ENCODE data around the gene SLC35G1.
A peak's percentile ranks its signal among the peaks of the same experiment; 100 is the strongest.

The SLC35G1 gene, protein sequence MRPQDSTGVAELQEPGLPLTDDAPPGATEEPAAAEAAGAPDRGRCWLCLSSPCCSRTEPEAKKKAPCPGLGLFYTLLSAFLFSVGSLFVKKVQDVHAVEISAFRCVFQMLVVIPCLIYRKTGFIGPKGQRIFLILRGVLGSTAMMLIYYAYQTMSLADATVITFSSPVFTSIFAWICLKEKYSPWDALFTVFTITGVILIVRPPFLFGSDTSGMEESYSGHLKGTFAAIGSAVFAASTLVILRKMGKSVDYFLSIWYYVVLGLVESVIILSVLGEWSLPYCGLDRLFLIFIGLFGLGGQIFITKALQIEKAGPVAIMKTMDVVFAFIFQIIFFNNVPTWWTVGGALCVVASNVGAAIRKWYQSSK

GRCh38 chr10:93893646-93894515 lies at the start of gene SLC35G1:
Gene SLC35G1, plus strand, starts transcription at chr10:93893978. Its CDS starts 56 bp downstream, at chr10:93894034.
- DNase-seq, result peak; percentile 26

- DNase-seq, result no peak
Observed at GRCh38 chr10:93844979-93845626, 48.7 kb upstream of the SLC35G1 start.

DNA sequence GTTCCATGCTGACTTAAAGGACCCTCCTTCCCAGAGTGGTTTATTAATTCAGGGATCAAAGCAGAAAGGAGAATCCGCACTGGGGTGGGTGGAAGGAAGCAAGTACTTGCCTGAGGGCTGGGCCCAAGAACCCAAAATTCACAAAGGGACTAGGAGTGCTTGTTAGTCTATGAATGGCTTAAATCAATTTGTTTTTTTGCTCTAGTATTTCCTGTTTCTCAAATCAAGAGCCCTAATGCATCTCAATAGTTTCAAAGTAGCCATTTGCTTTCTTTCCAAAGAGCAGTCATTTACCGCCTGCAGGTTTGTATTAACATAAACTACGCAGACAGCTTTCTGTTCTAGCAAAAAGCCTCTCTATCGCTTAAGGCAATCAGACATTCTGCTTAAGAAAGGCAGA lies 44.2 kb upstream of the SLC35G1 start:
- DNase-seq, result no peak

- no peak for DNase-seq
Observed at GRCh38 chr10:93850031-93851015, 43.5 kb upstream of the SLC35G1 start.

DNA sequence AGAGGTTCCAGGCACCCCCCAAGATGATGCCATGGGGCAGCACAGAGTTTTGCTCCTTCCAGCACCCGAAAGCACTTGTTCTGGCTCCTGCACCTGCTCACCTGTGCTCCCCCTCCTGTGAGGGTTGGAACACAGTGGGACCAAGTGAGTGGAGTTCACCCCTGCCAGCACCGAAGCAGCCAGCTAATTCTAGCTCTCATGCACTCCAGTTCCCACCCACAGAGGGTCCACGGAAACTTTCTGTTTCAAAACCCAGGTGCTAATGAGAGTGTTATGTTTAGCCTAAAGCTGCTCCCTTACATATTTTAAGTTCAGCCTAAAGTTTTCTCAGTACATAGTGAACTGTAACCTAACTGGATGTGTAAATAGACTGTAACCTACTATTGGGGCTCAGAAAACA lies 42.6 kb upstream of the SLC35G1 start:
- no peak for DNase-seq

DNA sequence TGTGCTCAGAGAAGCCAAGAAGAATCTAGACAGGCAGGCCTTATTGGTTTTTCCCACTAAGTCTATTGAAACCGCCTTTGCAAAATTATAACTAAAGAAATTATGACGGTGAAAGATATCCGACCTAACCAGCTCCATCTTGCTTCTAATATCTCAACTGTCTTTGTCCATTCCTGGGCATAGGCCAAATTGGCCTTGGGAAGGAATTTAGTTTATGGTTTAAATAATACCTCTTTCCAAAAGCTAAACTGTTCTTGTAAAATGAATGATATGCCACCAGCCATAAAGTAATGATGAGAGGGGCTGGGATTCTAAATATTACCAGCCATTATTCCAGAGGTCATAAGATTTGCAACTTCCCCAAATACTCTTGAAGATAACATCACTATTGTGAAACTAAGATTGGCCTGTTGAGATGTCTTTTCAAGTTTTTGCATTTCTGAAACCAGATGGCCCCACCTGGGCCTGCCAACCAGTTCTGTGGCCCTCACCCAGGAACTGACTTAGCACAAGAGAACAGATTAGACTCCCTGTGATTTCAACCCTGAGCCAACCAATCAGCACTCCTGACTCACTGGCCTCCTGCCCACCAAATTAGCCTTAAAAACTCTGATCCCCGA lies 41.2 kb upstream of the SLC35G1 start:
- no peak for DNase-seq

GRCh38 chr10:93854975-93855374 lies 38.8 kb upstream of the SLC35G1 start:
- DNase-seq, result no peak

GRCh38 chr10:93856349-93857145 lies 37.2 kb upstream of the SLC35G1 start:
- DNase-seq, result no peak

DNA sequence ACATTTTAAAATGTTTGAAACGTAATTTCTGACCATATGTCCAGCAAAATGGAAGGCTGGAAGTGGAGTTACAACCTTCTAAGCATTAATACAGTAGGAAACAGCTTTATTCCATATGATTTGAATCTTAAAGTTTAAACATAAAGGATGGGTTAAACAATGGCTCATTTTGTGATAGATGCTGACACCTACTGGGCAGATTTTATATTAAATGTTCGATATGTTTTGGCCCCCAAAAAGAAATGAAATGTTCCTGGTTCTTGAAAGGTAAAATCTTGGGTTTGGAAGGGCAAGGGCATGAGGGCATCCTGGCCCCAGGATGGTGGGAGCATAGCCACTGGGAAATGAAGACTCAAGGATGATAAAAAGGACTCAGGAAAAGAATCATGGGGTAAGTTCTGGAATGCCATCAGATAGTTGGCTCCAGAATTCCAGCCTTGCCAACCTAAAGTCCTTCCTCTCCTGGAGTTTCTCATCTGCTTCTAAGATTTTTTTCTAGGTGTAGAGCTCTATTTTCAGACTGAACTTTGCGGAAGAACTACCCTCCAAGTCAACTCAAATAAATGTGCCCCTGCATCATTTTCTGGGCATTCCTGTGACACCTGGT lies 34.6 kb upstream of the SLC35G1 start:
- DNase-seq, result no peak

GRCh38 chr10:93861825-93862224 lies 32.0 kb upstream of the SLC35G1 start:
- DNase-seq, result no peak

- no peak for DNase-seq
Observed at GRCh38 chr10:93865794-93866425, 27.9 kb upstream of the SLC35G1 start.

DNA sequence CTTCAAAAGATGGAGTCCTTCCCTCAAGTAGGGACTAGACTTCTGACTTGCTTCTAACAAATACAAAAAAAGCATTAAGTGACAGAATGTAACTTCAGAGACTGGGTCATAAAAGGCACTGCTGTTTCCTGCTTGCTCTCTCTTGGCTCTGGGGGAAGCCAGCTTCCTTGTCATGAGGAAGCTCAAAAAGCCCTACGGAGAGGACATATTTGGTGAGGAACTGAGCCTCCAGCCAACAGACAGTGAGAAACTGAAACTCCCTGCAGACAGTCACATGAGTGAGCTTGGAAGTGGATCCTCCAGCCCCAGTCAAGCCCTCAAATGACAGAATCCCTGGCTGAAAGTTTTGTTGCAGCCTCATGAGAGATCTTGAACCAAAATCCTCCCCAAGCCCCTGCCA lies 26.3 kb upstream of the SLC35G1 start:
- DNase-seq, result no peak

DNA sequence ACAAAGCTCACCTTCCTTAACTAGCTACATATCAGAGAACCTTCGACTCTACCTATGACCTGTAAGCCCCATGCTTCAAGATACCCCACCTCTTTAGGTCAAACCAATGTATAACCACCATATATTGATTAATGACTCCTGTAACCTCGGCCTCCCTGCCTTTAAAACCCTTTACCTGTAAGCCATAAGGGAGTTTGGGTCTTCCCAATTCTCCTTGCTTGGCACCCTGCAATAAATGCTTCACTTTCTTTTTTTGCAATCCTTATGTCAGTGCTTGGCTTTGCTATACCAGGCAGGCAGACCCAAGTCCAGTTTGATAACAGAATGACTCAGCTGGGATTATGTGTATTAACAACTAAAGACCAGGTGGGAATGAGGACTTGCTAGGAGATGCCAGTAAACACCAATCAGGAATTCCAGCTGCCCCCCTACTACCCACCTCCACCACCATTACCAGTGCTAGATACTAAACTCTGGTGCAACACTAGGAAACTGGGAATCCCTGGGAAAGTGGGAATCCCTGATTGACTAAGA lies 22.0 kb upstream of the SLC35G1 start:
- DNase-seq, result no peak

DNA sequence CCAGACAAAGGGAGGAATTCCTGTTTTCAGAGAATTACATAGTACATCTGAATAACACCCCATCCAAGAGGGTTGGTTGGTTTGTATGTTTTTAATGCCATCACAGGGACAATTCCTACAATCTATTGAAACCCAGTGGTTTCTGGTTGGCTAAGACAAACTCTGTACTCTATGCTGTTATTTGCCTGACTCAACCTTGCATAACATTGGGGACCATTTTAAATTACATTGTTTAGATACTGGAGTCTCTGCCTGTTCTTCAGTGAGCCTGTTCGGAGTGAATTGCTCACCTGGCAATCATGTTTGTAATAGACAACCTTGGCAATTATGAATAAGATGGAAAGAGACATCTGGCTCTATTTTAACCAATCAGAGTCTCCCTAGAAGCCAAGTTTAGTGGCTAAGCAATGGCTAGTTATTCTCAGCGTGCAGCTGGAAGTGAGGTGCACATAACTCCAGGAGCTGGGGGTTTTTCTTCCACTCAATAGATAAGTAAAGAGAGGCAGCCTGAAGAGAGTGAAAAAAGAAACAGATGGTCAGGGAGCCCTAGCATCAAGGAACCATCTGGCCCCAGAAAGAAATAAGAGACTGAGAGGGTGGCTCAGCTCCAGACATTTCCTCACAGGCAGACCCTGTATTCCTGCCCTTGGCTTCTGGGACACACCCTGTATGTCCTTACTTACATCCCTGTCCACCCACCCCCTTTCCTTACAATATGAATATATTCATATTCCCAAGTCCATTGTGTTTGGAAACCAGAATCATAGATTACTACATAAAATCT lies 21.2 kb upstream of the SLC35G1 start:
- DNase-seq, result no peak

- no peak for DNase-seq
Observed at GRCh38 chr10:93873420-93874115, 20.2 kb upstream of the SLC35G1 start.

DNA sequence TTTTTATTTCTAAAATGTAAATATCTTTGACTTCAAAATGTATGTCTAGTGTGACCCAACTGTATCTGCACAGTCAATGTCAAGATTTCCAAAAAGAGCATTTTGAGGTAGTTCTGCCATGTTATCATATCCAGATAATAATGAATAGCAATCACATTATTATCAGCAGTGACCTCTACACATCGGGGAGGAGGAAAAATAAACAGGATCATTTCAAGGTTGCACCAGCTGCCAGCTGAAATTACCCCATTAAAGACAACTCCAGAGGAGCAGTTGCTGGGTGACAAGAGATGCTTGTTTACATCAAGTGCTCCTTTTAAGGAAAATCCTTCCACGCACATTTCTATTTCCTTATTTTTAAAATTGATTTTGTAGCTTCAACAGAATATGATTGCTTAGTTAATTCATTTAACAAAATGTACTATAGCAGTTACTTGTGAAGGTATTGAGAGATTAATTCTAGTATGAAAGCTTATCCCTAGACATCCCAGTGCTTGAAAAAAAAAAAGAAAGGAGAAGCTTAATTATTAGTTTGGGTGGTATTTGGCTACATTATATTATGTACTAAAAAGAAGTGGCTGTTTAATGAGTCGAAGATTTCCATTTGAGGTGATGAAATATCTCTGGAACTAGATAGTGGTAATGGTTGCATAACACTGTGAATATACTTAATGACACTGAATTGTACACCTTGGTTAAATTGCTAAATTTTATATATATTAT lies 19.3 kb upstream of the SLC35G1 start:
- peak; percentile 13 for DNase-seq

GRCh38 chr10:93875032-93875358 lies 18.8 kb upstream of the SLC35G1 start:
- no peak for DNase-seq

- DNase-seq, result no peak
Observed at GRCh38 chr10:93876381-93876780, 17.4 kb upstream of the SLC35G1 start.
